ENCODE data around the gene CSRNP2. TPM values are rescaled to one million over a fixed set of nuclear protein-coding genes. Genes with fewer than 3 reads are reported as not detected.

CSRNP2 gene
- total and polyA plus RNA-seq, 2 donors: 11.7 to 16.7 TPM

DNA sequence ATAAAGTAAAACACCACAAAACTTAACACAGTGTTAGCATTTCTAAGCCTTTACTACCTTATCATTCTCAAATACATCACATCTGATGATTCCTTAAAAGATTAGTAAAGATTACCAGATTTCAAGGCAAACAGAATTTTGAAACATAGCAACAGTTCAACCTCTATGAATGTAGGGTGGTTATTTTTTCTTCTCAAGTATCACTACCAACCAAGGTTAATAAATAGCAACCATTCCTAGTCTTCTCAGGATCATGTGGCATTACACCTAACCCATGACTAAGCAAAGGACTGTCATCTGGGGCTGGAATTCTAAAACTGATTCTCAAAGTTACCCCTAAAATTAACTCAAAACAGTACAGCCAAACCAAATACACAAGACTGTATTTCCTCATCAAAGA is 39.4 kb upstream of the CSRNP2 start:
- no peak for DNase-seq (ENCODE audit: low read depth in 6 of 9, low spot score in 9 of 9)
- Histone ChIP-seq H3K9me3 (ENCODE audit: control insufficient read depth in 2 of 2, insufficient read depth in 1 of 2, low read length in 1 of 2) (no peaks in the 10 kb centered on the region), H3K4me1 (ENCODE audit: control insufficient read depth in 2 of 2, insufficient read depth in 2 of 2, low read length in 2 of 2) (no peaks in the 10 kb centered on the region), H3K27me3 (ENCODE audit: control insufficient read depth in 2 of 2, insufficient read depth in 1 of 2, low read length in 1 of 2) (no peaks in the 10 kb centered on the region), H3K36me3 (ENCODE audit: control insufficient read depth in 2 of 2, insufficient read depth in 2 of 2, low read length in 1 of 2) (peaks cover 10 to 24% of the 10 kb centered on the region in 2 donors), H3K4me3 (ENCODE audit: low read length in 2 of 2) (no peak overlapping the region), H3K27ac (ENCODE audit: low read depth in 1 of 2, low read length in 1 of 2) (no peak overlapping the region)

DNA sequence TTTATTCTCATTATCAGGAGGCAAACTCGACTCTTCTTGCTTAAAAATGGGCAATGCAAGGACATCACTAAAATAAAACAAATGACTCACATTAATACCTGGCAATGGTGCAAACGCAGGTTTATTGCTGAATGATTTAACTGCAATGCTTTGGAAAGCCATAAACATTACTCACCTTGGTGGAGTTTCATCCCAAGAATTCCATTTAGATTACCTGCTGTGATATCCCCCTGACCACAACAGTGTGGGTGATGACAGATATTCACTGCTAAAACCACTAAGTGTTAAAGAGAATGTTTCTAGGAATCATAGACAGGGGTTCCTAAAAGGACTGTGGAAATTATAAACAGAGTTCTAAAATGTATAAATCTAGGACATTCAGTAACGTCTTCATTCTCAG is 35.3 kb upstream of the CSRNP2 start:
- Histone ChIP-seq H3K4me1 (ENCODE audit: control insufficient read depth in 2 of 2, insufficient read depth in 2 of 2, low read length in 2 of 2) (no peaks in the 10 kb centered on the region), H3K9me3 (ENCODE audit: control insufficient read depth in 2 of 2, insufficient read depth in 1 of 2, low read length in 1 of 2) (no peaks in the 10 kb centered on the region), H3K4me3 (ENCODE audit: low read length in 2 of 2) (no peak overlapping the region), H3K36me3 (ENCODE audit: control insufficient read depth in 2 of 2, insufficient read depth in 2 of 2, low read length in 1 of 2) (peaks cover 4 to 38% of the 10 kb centered on the region in 2 donors), H3K27ac (ENCODE audit: low read depth in 1 of 2, low read length in 1 of 2) (no peak overlapping the region), H3K27me3 (ENCODE audit: control insufficient read depth in 2 of 2, insufficient read depth in 1 of 2, low read length in 1 of 2) (no peaks in the 10 kb centered on the region)
- no peak for DNase-seq (ENCODE audit: low read depth in 6 of 9, low spot score in 9 of 9)
- 98% methylated on average over 3 of the region's 3 CpGs for WGBS

DNA sequence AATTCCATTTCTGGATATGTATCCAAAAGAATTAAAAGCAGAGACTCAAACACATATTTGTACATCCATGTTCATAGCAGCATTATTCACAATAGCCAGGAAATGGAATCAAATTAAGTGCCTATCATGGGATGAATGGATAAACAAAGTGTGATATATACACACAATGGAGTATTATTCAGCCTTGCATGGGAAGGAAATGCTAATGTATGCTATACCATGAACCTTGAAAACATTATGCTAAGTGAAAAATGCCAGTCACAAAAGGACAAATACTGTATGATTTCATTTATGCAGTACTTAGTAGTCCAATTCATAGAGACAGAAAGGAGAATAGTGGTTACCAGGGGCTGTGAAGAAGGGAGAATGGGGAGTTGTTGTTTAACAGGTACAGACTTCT is 32.1 kb upstream of the CSRNP2 start:
- peaks cover 13 to 63% of the 10 kb centered on the region in 2 donors for H3K36me3 ChIP-seq (ENCODE audit: control insufficient read depth in 2 of 2, insufficient read depth in 2 of 2, low read length in 1 of 2)
- no peak for DNase-seq (ENCODE audit: low read depth in 6 of 9, low spot score in 9 of 9)

GRCh38 chr12:51108136-51108535 is 24.7 kb upstream of the CSRNP2 start:
- Histone ChIP-seq H3K9me3 (ENCODE audit: control insufficient read depth in 2 of 2, insufficient read depth in 1 of 2, low read length in 1 of 2) (no peaks in the 10 kb centered on the region), H3K36me3 (ENCODE audit: control insufficient read depth in 2 of 2, insufficient read depth in 2 of 2, low read length in 1 of 2) (peaks cover 25 to 75% of the 10 kb centered on the region in 2 donors), H3K27ac (ENCODE audit: low read depth in 1 of 2, low read length in 1 of 2) (no peak overlapping the region), H3K4me1 (ENCODE audit: control insufficient read depth in 2 of 2, insufficient read depth in 2 of 2, low read length in 2 of 2) (no peaks in the 10 kb centered on the region), H3K4me3 (ENCODE audit: low read length in 2 of 2) (no peak overlapping the region), H3K27me3 (ENCODE audit: control insufficient read depth in 2 of 2, insufficient read depth in 1 of 2, low read length in 1 of 2) (no peaks in the 10 kb centered on the region)
- 95% methylated on average over 4 of the region's 4 CpGs for WGBS
- no peak for DNase-seq (ENCODE audit: low read depth in 6 of 9, low spot score in 9 of 9)

More for the DNA sequence above, 32.1 kb upstream of the CSRNP2 start:
- no peak overlapping the region for H3K4me3 ChIP-seq (ENCODE audit: low read length in 2 of 2)
- no peaks in the 10 kb centered on the region for H3K9me3 ChIP-seq (ENCODE audit: control insufficient read depth in 2 of 2, insufficient read depth in 1 of 2, low read length in 1 of 2)
- H3K27me3 ChIP-seq (ENCODE audit: control insufficient read depth in 2 of 2, insufficient read depth in 1 of 2, low read length in 1 of 2): no peaks in the 10 kb centered on the region
- no peaks in the 10 kb centered on the region for H3K4me1 ChIP-seq (ENCODE audit: control insufficient read depth in 2 of 2, insufficient read depth in 2 of 2, low read length in 2 of 2)
- H3K27ac ChIP-seq (ENCODE audit: low read depth in 1 of 2, low read length in 1 of 2): no peak overlapping the region

DNA sequence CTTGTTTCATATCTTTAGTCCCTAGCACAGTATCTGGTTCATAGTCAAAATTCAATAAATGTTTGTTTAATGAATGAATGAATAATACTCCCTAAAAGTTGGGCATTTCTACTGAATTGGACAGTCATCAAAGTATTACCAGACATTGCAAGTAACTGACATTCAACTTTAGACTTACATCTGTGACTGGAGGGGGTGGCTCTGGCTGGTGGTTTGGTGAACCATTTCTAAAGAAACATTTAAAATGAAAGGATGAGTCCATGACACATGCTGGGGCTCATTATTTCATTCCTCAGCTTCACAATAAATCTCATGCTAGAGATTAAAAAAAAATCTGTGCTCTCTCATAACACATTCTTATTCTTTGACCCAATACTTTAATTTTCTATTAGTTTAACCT is 20.6 kb upstream of the CSRNP2 start:
- Histone ChIP-seq H3K4me1 (ENCODE audit: control insufficient read depth in 2 of 2, insufficient read depth in 2 of 2, low read length in 2 of 2) (no peaks in the 10 kb centered on the region), H3K27me3 (ENCODE audit: control insufficient read depth in 2 of 2, insufficient read depth in 1 of 2, low read length in 1 of 2) (no peaks in the 10 kb centered on the region), H3K9me3 (ENCODE audit: control insufficient read depth in 2 of 2, insufficient read depth in 1 of 2, low read length in 1 of 2) (no peaks in the 10 kb centered on the region), H3K36me3 (ENCODE audit: control insufficient read depth in 2 of 2, insufficient read depth in 2 of 2, low read length in 1 of 2) (peaks cover 46 to 76% of the 10 kb centered on the region in 2 donors), H3K27ac (ENCODE audit: low read depth in 1 of 2, low read length in 1 of 2) (no peak overlapping the region), H3K4me3 (ENCODE audit: low read length in 2 of 2) (no peak overlapping the region)
- DNase-seq (ENCODE audit: low read depth in 6 of 9, low spot score in 9 of 9): no peak

- 96% methylated on average over 1 of the region's 1 CpG for whole genome bisulfite sequencing
Observed at GRCh38 chr12:51098611-51099010, 15.2 kb upstream of the CSRNP2 start.

DNA sequence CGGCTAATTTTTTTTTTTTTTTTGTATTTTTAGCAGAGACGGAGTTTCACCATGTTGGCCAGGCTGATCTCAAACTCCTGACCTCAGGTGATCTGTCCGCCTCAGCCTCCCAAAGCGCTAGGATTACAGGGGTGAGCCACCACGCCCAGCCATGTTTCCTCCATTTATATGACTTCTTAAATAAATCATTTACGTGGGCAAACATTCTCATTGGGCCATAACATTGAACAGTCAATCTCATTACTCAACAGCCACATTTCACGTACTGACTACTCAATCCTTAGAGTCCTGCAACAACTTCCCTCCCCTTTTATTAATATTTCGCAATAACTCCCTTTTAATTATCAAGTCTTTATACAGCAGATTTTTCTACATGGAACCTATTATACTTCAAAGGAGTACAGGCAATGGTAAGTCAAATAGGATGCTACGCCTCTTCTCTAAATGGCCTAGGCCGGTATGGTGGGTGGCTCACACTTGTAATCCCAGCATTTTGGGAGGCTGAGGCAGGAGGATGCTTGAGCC is 7.4 kb upstream of the CSRNP2 start:
- WGBS: 93% methylated on average over 10 of the region's 10 CpGs

More at GRCh38 chr12:51098611-51099010, 15.2 kb upstream of the CSRNP2 start:
- Histone ChIP-seq H3K4me3 (ENCODE audit: low read length in 2 of 2) (no peak overlapping the region), H3K27ac (ENCODE audit: low read depth in 1 of 2, low read length in 1 of 2) (no peak overlapping the region), H3K9me3 (ENCODE audit: control insufficient read depth in 2 of 2, insufficient read depth in 1 of 2, low read length in 1 of 2) (no peaks in the 10 kb centered on the region), H3K4me1 (ENCODE audit: control insufficient read depth in 2 of 2, insufficient read depth in 2 of 2, low read length in 2 of 2) (no peaks in the 10 kb centered on the region), H3K36me3 (ENCODE audit: control insufficient read depth in 2 of 2, insufficient read depth in 2 of 2, low read length in 1 of 2) (peaks cover 64 to 72% of the 10 kb centered on the region in 2 donors), H3K27me3 (ENCODE audit: control insufficient read depth in 2 of 2, insufficient read depth in 1 of 2, low read length in 1 of 2) (no peaks in the 10 kb centered on the region)
- no peak for DNase-seq (ENCODE audit: low read depth in 6 of 9, low spot score in 9 of 9)

DNA sequence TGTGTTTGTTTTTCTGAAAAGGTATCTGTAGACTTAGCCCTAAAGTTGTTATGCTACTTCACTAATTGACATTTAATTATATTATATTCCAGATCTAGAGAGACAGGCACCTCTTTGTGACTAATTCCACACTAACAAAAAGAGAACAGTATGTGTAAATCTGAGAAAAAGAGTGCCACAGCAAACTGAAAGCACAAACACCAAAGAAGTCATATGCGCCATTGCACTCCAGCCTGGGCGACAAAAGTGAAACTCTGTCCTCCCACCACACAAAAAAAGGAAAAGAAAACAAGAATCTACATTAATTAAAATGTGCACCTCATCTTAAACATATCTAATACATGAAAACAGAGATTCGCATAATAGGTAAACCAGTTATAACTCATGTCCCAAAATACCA is 4.4 kb upstream of the CSRNP2 start:
- Histone ChIP-seq H3K27me3 (ENCODE audit: control insufficient read depth in 2 of 2, insufficient read depth in 1 of 2, low read length in 1 of 2) (no peaks in the 10 kb centered on the region), H3K9me3 (ENCODE audit: control insufficient read depth in 2 of 2, insufficient read depth in 1 of 2, low read length in 1 of 2) (no peaks in the 10 kb centered on the region), H3K4me3 (ENCODE audit: low read length in 2 of 2) (no peak overlapping the region), H3K36me3 (ENCODE audit: control insufficient read depth in 2 of 2, insufficient read depth in 2 of 2, low read length in 1 of 2) (peaks cover 2 to 6% of the 10 kb centered on the region in 2 donors), H3K27ac (ENCODE audit: low read depth in 1 of 2, low read length in 1 of 2) (no peak overlapping the region), H3K4me1 (ENCODE audit: control insufficient read depth in 2 of 2, insufficient read depth in 2 of 2, low read length in 2 of 2) (peaks cover 3 to 5% of the 10 kb centered on the region in 2 donors)
- WGBS: 94% methylated on average over 3 of the region's 3 CpGs
- DNase-seq (ENCODE audit: low read depth in 6 of 9, low spot score in 9 of 9): no peak

More for the DNA sequence above, 7.4 kb upstream of the CSRNP2 start:
- Histone ChIP-seq H3K4me3 (ENCODE audit: low read length in 2 of 2) (no peak overlapping the region), H3K4me1 (ENCODE audit: control insufficient read depth in 2 of 2, insufficient read depth in 2 of 2, low read length in 2 of 2) (no peaks in the 10 kb centered on the region), H3K36me3 (ENCODE audit: control insufficient read depth in 2 of 2, insufficient read depth in 2 of 2, low read length in 1 of 2) (peaks cover 19 to 27% of the 10 kb centered on the region in 2 donors), H3K27ac (ENCODE audit: low read depth in 1 of 2, low read length in 1 of 2) (no peak overlapping the region), H3K27me3 (ENCODE audit: control insufficient read depth in 2 of 2, insufficient read depth in 1 of 2, low read length in 1 of 2) (no peaks in the 10 kb centered on the region), H3K9me3 (ENCODE audit: control insufficient read depth in 2 of 2, insufficient read depth in 1 of 2, low read length in 1 of 2) (no peaks in the 10 kb centered on the region)
- DNase-seq (ENCODE audit: low read depth in 6 of 9, low spot score in 9 of 9): no peak

- DNase-seq (ENCODE audit: low read depth in 6 of 9, low spot score in 9 of 9): no peak
- Histone ChIP-seq H3K4me3 (ENCODE audit: low read length in 2 of 2) (no peak overlapping the region), H3K9me3 (ENCODE audit: control insufficient read depth in 2 of 2, insufficient read depth in 1 of 2, low read length in 1 of 2) (no peaks in the 10 kb centered on the region), H3K4me1 (ENCODE audit: control insufficient read depth in 2 of 2, insufficient read depth in 2 of 2, low read length in 2 of 2) (peaks cover 8 to 14% of the 10 kb centered on the region in 2 donors), H3K27ac (ENCODE audit: low read depth in 1 of 2, low read length in 1 of 2) (no peak overlapping the region), H3K36me3 (ENCODE audit: control insufficient read depth in 2 of 2, insufficient read depth in 2 of 2, low read length in 1 of 2) (peaks cover 0 to 4% of the 10 kb centered on the region in 2 donors), H3K27me3 (ENCODE audit: control insufficient read depth in 2 of 2, insufficient read depth in 1 of 2, low read length in 1 of 2) (no peaks in the 10 kb centered on the region)
- 97% methylated on average over 10 of the region's 10 CpGs for WGBS
Observed at GRCh38 chr12:51086933-51087332, 3.5 kb upstream of the CSRNP2 start.

DNA sequence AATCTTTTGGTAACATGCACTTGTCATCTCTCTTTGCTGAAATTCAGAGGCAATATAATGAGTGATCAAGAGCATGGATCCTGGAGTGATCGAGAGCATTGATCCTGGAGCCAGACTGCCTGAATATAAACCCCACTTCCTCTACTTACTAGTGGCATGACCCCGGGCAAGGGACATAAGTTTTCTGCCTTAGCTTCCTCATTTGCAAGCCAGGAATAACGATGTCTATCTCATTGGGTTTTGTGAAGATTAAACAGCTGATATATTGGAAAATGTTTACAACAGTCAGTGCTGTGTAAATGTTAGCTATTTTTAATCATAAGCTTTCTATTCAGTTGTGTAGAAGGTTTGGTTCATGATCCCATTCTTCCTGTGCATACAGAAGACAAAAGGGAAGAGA is 2.4 kb upstream of the CSRNP2 start:
- Histone ChIP-seq H3K27ac (ENCODE audit: low read depth in 1 of 2, low read length in 1 of 2) (no peak overlapping the region), H3K27me3 (ENCODE audit: control insufficient read depth in 2 of 2, insufficient read depth in 1 of 2, low read length in 1 of 2) (no peaks in the 10 kb centered on the region), H3K36me3 (ENCODE audit: control insufficient read depth in 2 of 2, insufficient read depth in 2 of 2, low read length in 1 of 2) (no peaks in the 10 kb centered on the region), H3K9me3 (ENCODE audit: control insufficient read depth in 2 of 2, insufficient read depth in 1 of 2, low read length in 1 of 2) (no peaks in the 10 kb centered on the region), H3K4me3 (ENCODE audit: low read length in 2 of 2) (no peak overlapping the region), H3K4me1 (ENCODE audit: control insufficient read depth in 2 of 2, insufficient read depth in 2 of 2, low read length in 2 of 2) (peaks cover 11 to 17% of the 10 kb centered on the region in 2 donors)
- 50% methylated on average over 3 of the region's 3 CpGs for WGBS
- no peak for DNase-seq (ENCODE audit: low read depth in 6 of 9, low spot score in 9 of 9)

Data from thymus (tissue), 11 donors.